ENCODE results near the gene PRR14L. TPM values are rescaled to one million over a fixed set of nuclear protein-coding genes. Genes with fewer than 3 reads are reported as not detected.
"Not testable (repeated sequence)": the region's sequence is repeated elsewhere in the genome, so short reads cannot be mapped to it uniquely, and the experiment has no call there.

The PRR14L gene
- total RNA-seq, 2 donors from 2014 or later = 33.6 to 36.7 TPM

- DNase-seq (ENCODE audit: low spot score) = peak; percentile 15
- intact Hi-C loops (cut with DNase I) = no loop called here
Measured at GRCh38 chr22:31692186-31692886, 57.6 kb downstream of the PRR14L start.

GRCh38 chr22:31691408-31691807 is 58.5 kb downstream of the PRR14L start:
- intact Hi-C loops (cut with DNase I) = no loop called here

GRCh38 chr22:31683181-31684105 is 66.5 kb downstream of the PRR14L start:
- intact Hi-C loops (cut with DNase I) = loop anchor here (10.0 kb wide), 1 partner anchor 51 kb away; no protein-coding TSS in a partner anchor
- no peak for DNase-seq (ENCODE audit: low spot score)

More at GRCh38 chr22:31691408-31691807, 58.5 kb downstream of the PRR14L start:
- DNase-seq (ENCODE audit: low spot score) = no peak

GRCh38 chr22:31682751-31683150 is 67.2 kb downstream of the PRR14L start:
- intact Hi-C loops (cut with DNase I) = loop anchor here (10.0 kb wide), 1 partner anchor 52 kb away; no protein-coding TSS in a partner anchor
- DNase-seq (ENCODE audit: low spot score) = no peak

- intact Hi-C loops (cut with DNase I) = loop anchor here (10.0 kb wide), 1 partner anchor 53 kb away; no protein-coding TSS in a partner anchor
- no peak for DNase-seq (ENCODE audit: low spot score)
Measured at GRCh38 chr22:31681349-31682345, 68.3 kb downstream of the PRR14L start.

GRCh38 chr22:31680861-31681341 is 69.0 kb downstream of the PRR14L start:
- no peak for DNase-seq (ENCODE audit: low spot score)

GRCh38 chr22:31678748-31679147 is 71.2 kb downstream of the PRR14L start:
- DNase-seq (ENCODE audit: low spot score) = no peak
- intact Hi-C loops (cut with DNase I) = loop anchor here in 1 of 2 donors (10.0 kb wide), 1 partner anchor 276 kb away; no protein-coding TSS in a partner anchor

More at GRCh38 chr22:31680861-31681341, 69.0 kb downstream of the PRR14L start:
- intact Hi-C loops (cut with DNase I) = loop anchor here (10.0 kb wide), 1 partner anchor 54 kb away; no protein-coding TSS in a partner anchor

GRCh38 chr22:31676700-31677099 is 73.2 kb downstream of the PRR14L start:
- intact Hi-C loops (cut with DNase I) = loop anchor here in 1 of 2 donors (10.0 kb wide), 1 partner anchor 278 kb away; no protein-coding TSS in a partner anchor
- peak; percentile 98 for DNase-seq (ENCODE audit: low spot score)

GRCh38 chr22:31674219-31674618 is 75.7 kb downstream of the PRR14L start:
- DNase-seq (ENCODE audit: low spot score) = not testable (repeated sequence)
- intact Hi-C loops (cut with DNase I) = loop anchor here in 1 of 2 donors (10.0 kb wide), 1 partner anchor 281 kb away; no protein-coding TSS in a partner anchor

GRCh38 chr22:31668849-31669248 is 81.1 kb downstream of the PRR14L start:
- intact Hi-C loops (cut with DNase I); DNase-seq (ENCODE audit: low spot score): not testable (repeated sequence)

- intact Hi-C loops (cut with DNase I) = no loop called here
- DNase-seq (ENCODE audit: low spot score) = no peak
Measured at GRCh38 chr22:31662668-31663037, 87.3 kb downstream of the PRR14L start.

GRCh38 chr22:31661851-31662667 is 87.9 kb downstream of the PRR14L start, which contains the start of gene PISD:
TSS of gene PISD (minus strand) at chr22:31662215. CDS start at chr22:31662208, 7 bp downstream.
- intact Hi-C loops (cut with DNase I) = no loop called here
- peak; percentile 98 for DNase-seq (ENCODE audit: low spot score)

GRCh38 chr22:31660860-31661341 is 89.0 kb downstream of the PRR14L start:
- DNase-seq (ENCODE audit: low spot score); intact Hi-C loops (cut with DNase I): not testable (repeated sequence)

- DNase-seq (ENCODE audit: low spot score) = no peak
- intact Hi-C loops (cut with DNase I) = no loop called here
Measured at GRCh38 chr22:31659246-31659645, 90.7 kb downstream of the PRR14L start.

- intact Hi-C loops (cut with DNase I) = no loop called here
- no peak for DNase-seq (ENCODE audit: low spot score)
Measured at GRCh38 chr22:31654408-31654807, 95.5 kb downstream of the PRR14L start.

GRCh38 chr22:31653944-31654343 is 96.0 kb downstream of the PRR14L start:
- DNase-seq (ENCODE audit: low spot score) = no peak
- intact Hi-C loops (cut with DNase I) = no loop called here
